ENCODE measurements around the gene LPAR5. TPM values are rescaled to one million over a fixed set of nuclear protein-coding genes. Genes with fewer than 3 reads are reported as not detected.

Gene LPAR5
- polyA plus RNA-seq, 3 donors, result 0.96 to 1.5 (median 1.3) TPM

- no peak for DNase-seq (ENCODE audit: extremely low read depth in 1 of 11, low read depth in 9 of 11, low spot score in 4 of 11)
Measured at GRCh38 chr12:6574576-6575295, 61.0 kb downstream of the LPAR5 start.

DNA sequence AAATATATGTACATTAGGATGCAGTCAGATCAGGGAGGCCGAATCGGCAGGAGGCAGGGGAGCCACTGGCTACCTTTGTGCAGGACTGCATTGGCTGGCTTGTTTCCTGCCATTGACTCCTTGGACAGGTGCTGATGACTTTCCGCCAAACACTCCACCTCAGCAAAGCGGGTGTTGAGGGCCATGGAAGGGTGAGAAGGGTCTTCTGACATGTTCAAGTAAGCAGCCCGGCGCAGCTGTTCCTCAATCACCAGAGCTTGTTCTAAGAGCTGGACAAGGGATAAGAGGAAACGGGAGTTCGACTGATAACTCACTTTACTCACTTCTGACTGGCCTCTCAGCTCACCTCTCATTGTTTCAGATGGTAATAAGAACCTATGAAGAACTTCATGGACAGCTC, 62.8 kb downstream of the LPAR5 start:
- no peak for DNase-seq (ENCODE audit: extremely low read depth in 1 of 11, low read depth in 9 of 11, low spot score in 4 of 11)

DNA sequence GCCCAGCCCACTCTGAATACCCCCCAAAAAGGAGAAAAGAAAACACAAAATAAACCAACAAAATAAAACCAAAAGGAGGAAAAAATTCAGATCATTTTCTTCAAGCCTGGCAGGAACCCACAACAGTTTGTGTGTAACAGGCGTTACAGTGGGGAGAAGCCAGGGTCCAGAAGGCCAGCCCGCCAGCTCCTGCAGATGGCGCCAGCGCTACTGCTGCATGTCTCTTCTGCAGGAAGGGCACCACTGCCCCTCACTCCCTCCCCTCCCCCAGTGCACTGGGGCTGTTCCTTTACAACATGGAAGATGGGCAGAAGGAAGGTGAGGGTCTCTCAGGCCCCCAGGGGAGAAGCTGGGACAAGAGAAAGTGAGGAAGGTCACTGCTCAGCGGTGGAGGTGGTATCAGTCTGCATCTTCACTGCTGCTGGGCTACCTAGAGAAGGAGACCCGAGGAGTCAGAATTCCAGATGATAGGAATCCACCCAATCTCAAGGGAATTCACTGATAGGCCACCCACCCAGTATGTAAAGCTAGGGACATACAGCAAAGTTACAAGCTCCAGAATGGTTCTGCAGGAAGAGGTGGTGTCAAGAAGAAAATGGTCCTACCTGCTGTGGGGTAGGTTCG, 65.4 kb downstream of the LPAR5 start:
- DNase-seq (ENCODE audit: extremely low read depth in 1 of 11, low read depth in 9 of 11, low spot score in 4 of 11), result no peak

GRCh38 chr12:6569786-6570185, 66.0 kb downstream of the LPAR5 start:
- no peak for DNase-seq (ENCODE audit: extremely low read depth in 1 of 11, low read depth in 9 of 11, low spot score in 4 of 11)

DNA sequence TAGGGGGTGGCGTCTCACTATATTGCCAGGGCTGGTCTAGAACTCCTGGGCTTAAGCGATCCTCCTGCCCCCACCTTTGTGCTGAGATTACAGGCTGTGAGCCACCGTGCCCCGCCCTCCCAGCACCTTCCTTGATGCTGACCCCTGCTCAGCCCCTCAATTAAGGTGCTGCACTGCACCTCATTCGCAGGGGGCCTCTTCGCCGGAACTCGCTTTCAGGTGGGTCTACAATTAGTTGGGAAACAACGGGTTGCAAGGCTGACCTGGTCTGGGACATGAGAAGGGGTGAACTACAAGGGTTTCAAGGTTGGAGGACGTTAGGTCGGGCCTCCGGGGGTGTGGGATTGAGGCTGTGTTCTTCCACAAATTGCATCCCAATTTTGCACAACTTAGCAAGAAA, 66.4 kb downstream of the LPAR5 start:
- DNase-seq (ENCODE audit: extremely low read depth in 1 of 11, low read depth in 9 of 11, low spot score in 4 of 11), result no peak

Other genes with a start within 250 kb of the LPAR5 start
- gene CD27, start 191.0 kb downstream of the LPAR5 start, polyA plus RNA-seq (ENCODE audit: insufficient read length in 3 of 3), result 1 to 10 TPM in 2 of 3 donors, under 1 TPM in 1; 0.40 to 2.2 (median 1.3) TPM
- 10 to 100 TPM; 14.6 to 23.7 (median 14.8) TPM for gene TAPBPL, start 183.9 kb downstream of the LPAR5 start, polyA plus RNA-seq (ENCODE audit: insufficient read length in 3 of 3)
- 10 to 100 TPM; 10.3 to 12.6 (median 11.5) TPM for gene VAMP1, start 165.3 kb downstream of the LPAR5 start, polyA plus RNA-seq (ENCODE audit: insufficient read length in 3 of 3)
- gene MRPL51, start 142.7 kb downstream of the LPAR5 start, polyA plus RNA-seq (ENCODE audit: insufficient read length in 3 of 3), result 100 to 1,000 TPM; 143 to 183 (median 174) TPM
- gene NCAPD2, start 141.9 kb downstream of the LPAR5 start, polyA plus RNA-seq (ENCODE audit: insufficient read length in 3 of 3), result 10 to 100 TPM; 63.8 to 69.8 (median 69.5) TPM
- gene GAPDH, start 101.4 kb downstream of the LPAR5 start, polyA plus RNA-seq (ENCODE audit: insufficient read length in 3 of 3), result 1,000 to 10,000 TPM; 2,032 to 2,404 (median 2,056) TPM
- 10 to 100 TPM; 12.8 to 18.2 (median 17.6) TPM for gene IFFO1, start 79.9 kb downstream of the LPAR5 start, polyA plus RNA-seq (ENCODE audit: insufficient read length in 3 of 3)
- 10 to 100 TPM; 24.5 to 30.7 (median 29.3) TPM for gene NOP2, start 67.7 kb downstream of the LPAR5 start, polyA plus RNA-seq (ENCODE audit: insufficient read length in 3 of 3)
- 100 to 1,000 TPM; 294 to 313 (median 295) TPM for gene CHD4, start 28.6 kb downstream of the LPAR5 start, polyA plus RNA-seq (ENCODE audit: insufficient read length in 3 of 3)
- gene ACRBP, start 11.5 kb upstream of the LPAR5 start, polyA plus RNA-seq (ENCODE audit: insufficient read length in 3 of 3), result 1 to 10 TPM; 3.1 to 6.8 (median 4.9) TPM
- gene ING4, start 27.2 kb upstream of the LPAR5 start, polyA plus RNA-seq (ENCODE audit: insufficient read length in 3 of 3), result 100 to 1,000 TPM; 111 to 118 (median 112) TPM
- gene ZNF384, start 53.4 kb upstream of the LPAR5 start, polyA plus RNA-seq (ENCODE audit: insufficient read length in 3 of 3), result 10 to 100 TPM; 87.2 to 99.6 (median 91.3) TPM
- gene PIANP, start 64.9 kb upstream of the LPAR5 start, polyA plus RNA-seq (ENCODE audit: insufficient read length in 3 of 3), result 10 to 100 TPM; 11.7 to 14.0 (median 13.0) TPM
- gene COPS7A, start 88.1 kb upstream of the LPAR5 start, polyA plus RNA-seq (ENCODE audit: insufficient read length in 3 of 3), result 10 to 100 TPM; 61.5 to 70.2 (median 65.1) TPM
- 100 to 1,000 TPM; 194 to 227 (median 210) TPM for gene MLF2, start 117.2 kb upstream of the LPAR5 start, polyA plus RNA-seq (ENCODE audit: insufficient read length in 3 of 3)
- gene PTMS, start 130.4 kb upstream of the LPAR5 start, polyA plus RNA-seq (ENCODE audit: insufficient read length in 3 of 3), result 100 to 1,000 TPM; 513 to 676 (median 531) TPM
- gene LAG3, start 136.6 kb upstream of the LPAR5 start, polyA plus RNA-seq (ENCODE audit: insufficient read length in 3 of 3), result 1 to 10 TPM; 1.9 to 2.1 (median 2.1) TPM
- 10 to 100 TPM; 28.0 to 31.1 (median 29.9) TPM for gene CD4, start 153.6 kb upstream of the LPAR5 start, polyA plus RNA-seq (ENCODE audit: insufficient read length in 3 of 3)
- 10 to 100 TPM; 25.4 to 37.4 (median 28.2) TPM for gene GPR162, start 185.9 kb upstream of the LPAR5 start, polyA plus RNA-seq (ENCODE audit: insufficient read length in 3 of 3)
- gene P3H3, start 192.4 kb upstream of the LPAR5 start, polyA plus RNA-seq (ENCODE audit: insufficient read length in 3 of 3), result 10 to 100 TPM; 24.4 to 41.2 (median 35.2) TPM
- 1 to 10 TPM; 5.9 to 9.2 (median 8.4) TPM for gene GNB3, start 205.0 kb upstream of the LPAR5 start, polyA plus RNA-seq (ENCODE audit: insufficient read length in 3 of 3)
- 10 to 100 TPM; 25.4 to 31.4 (median 28.5) TPM for gene CDCA3, start 215.3 kb upstream of the LPAR5 start, polyA plus RNA-seq (ENCODE audit: insufficient read length in 3 of 3)
- gene USP5, start 216.2 kb upstream of the LPAR5 start, polyA plus RNA-seq (ENCODE audit: insufficient read length in 3 of 3), result 10 to 100 TPM; 55.0 to 70.2 (median 58.4) TPM
- 100 to 1,000 TPM; 560 to 645 (median 574) TPM for gene TPI1, start 231.6 kb upstream of the LPAR5 start, polyA plus RNA-seq (ENCODE audit: insufficient read length in 3 of 3)
- gene SPSB2, start 237.3 kb upstream of the LPAR5 start, polyA plus RNA-seq (ENCODE audit: insufficient read length in 3 of 3), result 10 to 100 TPM in 1 of 3 donors, 1 to 10 TPM in 2; 7.5 to 15.1 (median 9.3) TPM